ENCODE data around the gene MAL. TPM values are rescaled to one million over a fixed set of nuclear protein-coding genes. Genes with fewer than 3 reads are reported as not detected.

Gene MAL
- total RNA-seq, 1 donor from 2014 or later = 0.41 TPM

- H3K4me3 Mint-ChIP-seq (ENCODE audit: unreplicated experiment) = no peak overlapping the region
- Histone ChIP-seq H3K4me1 (ENCODE audit: insufficient read depth, low read length) (peaks cover 11% of the 10 kb centered on the region), H3K36me3 (ENCODE audit: insufficient read depth, low read length) (no peaks in the 10 kb centered on the region), H3K4me2 (ENCODE audit: low read length) (no peak overlapping the region), H3K9me3 (ENCODE audit: insufficient read depth, low read depth, low read length) (no peaks in the 10 kb centered on the region), H3K4me3 (ENCODE audit: insufficient read depth, low read depth, low read length) (no peak overlapping the region), H3K27ac (ENCODE audit: low read depth, low read length) (no peak overlapping the region), H2AFZ (ENCODE audit: low read depth, low read length) (no peak overlapping the region), H3K79me2 (ENCODE audit: insufficient read depth, low read length) (no peaks in the 10 kb centered on the region), H3K27me3 (ENCODE audit: insufficient read depth, low read length) (peaks cover 2% of the 10 kb centered on the region), H3K9ac (ENCODE audit: low read length) (no peak overlapping the region), H4K20me1 (ENCODE audit: insufficient read depth, low read length) (no peaks in the 10 kb centered on the region)
- peaks cover 16% of the 10 kb centered on the region for H3K4me1 Mint-ChIP-seq (ENCODE audit: low read depth, unreplicated experiment)
- TF ChIP-seq EZH2 (IDR thresholded peaks at IDR 0.05; ENCODE audit: insufficient read depth, low read length) = no peak
- TF ChIP-seq, protein P1, sequence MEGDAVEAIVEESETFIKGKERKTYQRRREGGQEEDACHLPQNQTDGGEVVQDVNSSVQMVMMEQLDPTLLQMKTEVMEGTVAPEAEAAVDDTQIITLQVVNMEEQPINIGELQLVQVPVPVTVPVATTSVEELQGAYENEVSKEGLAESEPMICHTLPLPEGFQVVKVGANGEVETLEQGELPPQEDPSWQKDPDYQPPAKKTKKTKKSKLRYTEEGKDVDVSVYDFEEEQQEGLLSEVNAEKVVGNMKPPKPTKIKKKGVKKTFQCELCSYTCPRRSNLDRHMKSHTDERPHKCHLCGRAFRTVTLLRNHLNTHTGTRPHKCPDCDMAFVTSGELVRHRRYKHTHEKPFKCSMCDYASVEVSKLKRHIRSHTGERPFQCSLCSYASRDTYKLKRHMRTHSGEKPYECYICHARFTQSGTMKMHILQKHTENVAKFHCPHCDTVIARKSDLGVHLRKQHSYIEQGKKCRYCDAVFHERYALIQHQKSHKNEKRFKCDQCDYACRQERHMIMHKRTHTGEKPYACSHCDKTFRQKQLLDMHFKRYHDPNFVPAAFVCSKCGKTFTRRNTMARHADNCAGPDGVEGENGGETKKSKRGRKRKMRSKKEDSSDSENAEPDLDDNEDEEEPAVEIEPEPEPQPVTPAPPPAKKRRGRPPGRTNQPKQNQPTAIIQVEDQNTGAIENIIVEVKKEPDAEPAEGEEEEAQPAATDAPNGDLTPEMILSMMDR (IDR thresholded peaks at IDR 0.05; ENCODE audit: insufficient read depth, low read depth, low read length) = no peak
- H3K27me3 Mint-ChIP-seq (ENCODE audit: low read depth, unreplicated experiment) = peaks cover 39% of the 10 kb centered on the region
- H3K27ac Mint-ChIP-seq (ENCODE audit: unreplicated experiment) = no peak overlapping the region
- peaks cover 3% of the 10 kb centered on the region for H3K9me3 Mint-ChIP-seq (ENCODE audit: unreplicated experiment)
- no peaks in the 10 kb centered on the region for H3K36me3 Mint-ChIP-seq (ENCODE audit: low read depth, unreplicated experiment)
- no peak for FAIRE-seq
- DNase-seq (ENCODE audit: low read depth) = no peak
Observed at GRCh38 chr2:95058989-95059641, 33.6 kb downstream of the MAL start.

DNA sequence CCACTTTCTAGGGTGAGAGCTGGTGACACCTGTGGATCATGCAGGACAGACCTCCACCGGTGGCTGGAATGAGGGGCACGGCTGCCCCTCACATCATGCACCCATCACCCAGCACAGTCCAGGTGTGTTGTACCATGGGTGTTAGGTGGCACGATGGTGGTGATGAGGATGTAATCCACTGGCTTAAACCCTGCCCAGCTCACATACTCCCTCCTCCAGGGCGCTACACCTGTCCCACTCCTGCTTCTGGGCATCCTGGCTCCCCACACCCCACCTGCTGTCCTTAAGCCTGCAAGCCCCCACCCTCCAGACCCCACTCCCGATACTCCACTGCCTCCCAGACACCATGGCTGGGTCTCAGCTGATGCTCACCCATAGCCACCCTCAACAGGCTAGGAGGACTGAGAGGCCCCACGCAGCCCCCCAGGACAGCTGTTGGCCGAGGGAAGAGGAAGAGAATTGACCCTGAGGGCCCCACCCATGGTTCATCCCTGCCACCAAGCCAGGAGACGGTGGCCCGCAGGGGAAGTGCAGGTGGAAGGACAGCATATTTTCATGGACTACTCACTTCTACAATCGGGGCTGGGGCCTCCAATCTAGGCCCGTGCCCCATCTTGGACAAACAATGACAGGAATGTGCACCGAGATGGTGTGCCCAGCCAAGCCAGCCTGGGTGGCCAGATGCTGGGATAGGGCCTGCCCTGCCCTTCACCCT lies 34.3 kb downstream of the MAL start:
- no peaks in the 10 kb centered on the region for H3K9me3 ChIP-seq (ENCODE audit: insufficient read depth, low read depth, low read length)
- no peak overlapping the region for H3K4me2 ChIP-seq (ENCODE audit: low read length)
- H3K9ac ChIP-seq (ENCODE audit: low read length) = no peak overlapping the region
- Mint-ChIP-seq H3K4me1 (ENCODE audit: low read depth, unreplicated experiment) (peaks cover 16% of the 10 kb centered on the region), H3K27me3 (ENCODE audit: low read depth, unreplicated experiment) (peaks cover 34% of the 10 kb centered on the region), H3K4me3 (ENCODE audit: unreplicated experiment) (no peak overlapping the region), H3K27ac (ENCODE audit: unreplicated experiment) (no peak overlapping the region), H3K36me3 (ENCODE audit: low read depth, unreplicated experiment) (no peaks in the 10 kb centered on the region), H3K9me3 (ENCODE audit: unreplicated experiment) (peaks cover 3% of the 10 kb centered on the region)
- FAIRE-seq (no peak), DNase-seq (ENCODE audit: low read depth) (no peak)
- H3K4me3 ChIP-seq (ENCODE audit: insufficient read depth, low read depth, low read length) = no peak overlapping the region
- H4K20me1 ChIP-seq (ENCODE audit: insufficient read depth, low read length) = no peaks in the 10 kb centered on the region
- H3K79me2 ChIP-seq (ENCODE audit: insufficient read depth, low read length) = no peaks in the 10 kb centered on the region
- no peak overlapping the region for H2AFZ ChIP-seq (ENCODE audit: low read depth, low read length)
- TF ChIP-seq, protein P1 (IDR thresholded peaks at IDR 0.05; ENCODE audit: insufficient read depth, low read depth, low read length) = no peak
- no peak for TF ChIP-seq EZH2 (IDR thresholded peaks at IDR 0.05; ENCODE audit: insufficient read depth, low read length)
- no peaks in the 10 kb centered on the region for H3K36me3 ChIP-seq (ENCODE audit: insufficient read depth, low read length)
- peaks cover 11% of the 10 kb centered on the region for H3K4me1 ChIP-seq (ENCODE audit: insufficient read depth, low read length)
- H3K27ac ChIP-seq (ENCODE audit: low read depth, low read length) = no peak overlapping the region
- H3K27me3 ChIP-seq (ENCODE audit: insufficient read depth, low read length) = no peaks in the 10 kb centered on the region
